HepG2 (cell line): ENCODE data around the gene PTPA. TPM values are rescaled to one million over a fixed set of nuclear protein-coding genes. Genes with fewer than 3 reads are reported as not detected.

Experiments used
- ATAC-seq: fragments of 200-7000 bp; cut with Tn5 transposase; 3 replicates; pipeline ENCODE4 v1.9.1; 2020; ENCODE audit warnings: mild to moderate bottlenecking, moderate library complexity
- BruUV-seq: library from RNA; stranded (reverse); fragments of 400-500 nt; replicated peaks from 2 replicates; lab custom pipeline; 2021; lab: Mats Ljungman, UMichigan
- CTCF ChIA-PET: fragments of 300-600 bp; formaldehyde crosslinking; extraction: SDS; loops from one replicate; lab custom pipeline; 2021; ENCODE audit warnings: low total read pairs, inconsistent platforms, low intra/inter-chr PET ratio; lab: Yijun Ruan, JAX
- POLR2A ChIA-PET: fragments of 350-600 bp; sonication (Branson Sonifier 250); formaldehyde crosslinking; loops from one replicate; lab custom pipeline; 2020; ENCODE audit warnings: antibody characterized with exemption, inconsistent platforms; lab: Yijun Ruan, JAX
- DNase-seq: peaks from one replicate; pipeline ENCODE4 v3.0.0-alpha.2; 2015; ENCODE audit warnings: low spot score
- FAIRE-seq: peaks from 3 replicates; lab custom pipeline; 2011; peaks lifted over from hg19 to GRCh38; lab: Jason Lieb, UNC
- H2AFZ ChIP-seq: one replicate; pipeline ENCODE4 v1.6.1; 2011; ENCODE audit warnings: low read length, inconsistent platforms
- H3K27ac ChIP-seq: fragments of 300-600 bp; 3 replicates; pipeline ENCODE4 v1.8.0; 2011; ENCODE audit warnings: mixed run types, mild to moderate bottlenecking, mixed read lengths, low read length, inconsistent platforms; ENCODE audit not compliant: insufficient read depth; ENCODE audit errors: extremely low read length
- H3K27me3 ChIP-seq, 2 experiments: fragments of 200-600 bp in 1 of 2; 2 replicates in 1 of 2; 3 replicates in 1 of 2; pipeline versions ENCODE4 v1.6.0 to v1.8.0; 2011; ENCODE audit warnings: low read length in 2 of 2, mild to moderate bottlenecking in 2 of 2, moderate library complexity in 2 of 2, inconsistent platforms in 1 of 2; ENCODE audit not compliant: insufficient read depth in 2 of 2, control insufficient read depth in 1 of 2
- H3K36me3 ChIP-seq, 2 experiments: fragments of 200-600 bp in 1 of 2; replicated peaks in 1 of 2; 2 replicates in 1 of 2; 3 replicates in 1 of 2; pipeline versions ENCODE4 v1.5.1 to v1.8.0; 2011; ENCODE audit warnings: low read length in 2 of 2, inconsistent platforms in 1 of 2; ENCODE audit not compliant: insufficient read depth in 2 of 2, control insufficient read depth in 1 of 2
- H3K4me1 ChIP-seq: 2 replicates; pipeline ENCODE4 v1.5.1; 2012; ENCODE audit warnings: low read length, inconsistent platforms; ENCODE audit not compliant: insufficient read depth
- H3K4me2 ChIP-seq: 2 replicates; pipeline ENCODE4 v1.6.0; 2011; ENCODE audit warnings: low read depth, low read length, inconsistent platforms
- H3K4me3 ChIP-seq, 3 experiments: fragments of 200-600 bp in 1 of 3; sonication (generic), shearing (Covaris generic) in 1 of 3; replicated peaks in 1 of 3; 2 replicates each; pipeline ENCODE4 v1.5.1; 2011 to 2016; ENCODE audit warnings: low read length in 3 of 3, inconsistent platforms in 2 of 3, low read depth in 2 of 3, mild to moderate bottlenecking in 2 of 3, control low read depth in 1 of 3, mixed read lengths in 1 of 3; ENCODE audit not compliant: insufficient read depth in 1 of 3
- H3K79me2 ChIP-seq: one replicate; pipeline ENCODE4 v1.6.1; 2011; ENCODE audit warnings: low read length, inconsistent platforms; ENCODE audit not compliant: insufficient read depth
- H3K9ac ChIP-seq: 2 replicates; pipeline ENCODE4 v1.6.0; 2011; ENCODE audit warnings: mild to moderate bottlenecking, low read depth, low read length, inconsistent platforms; ENCODE audit not compliant: insufficient read depth
- H3K9me3 ChIP-seq: 2 replicates; pipeline ENCODE4 v1.5.1; 2012; ENCODE audit warnings: mild to moderate bottlenecking, low read length
- H4K20me1 ChIP-seq: 2 replicates; pipeline ENCODE4 v1.6.0; 2011; ENCODE audit warnings: inconsistent platforms, mild to moderate bottlenecking, low read length, moderate library complexity; ENCODE audit not compliant: insufficient read depth
- CHCHD3 ChIP-seq: sonication (generic); formaldehyde crosslinking; IDR thresholded peaks from 2 replicates; pipeline ENCODE4 v1.8.0; 2022; ENCODE audit warnings: mild to moderate bottlenecking, missing genetic modification reagents, moderate library complexity
- HES4 ChIP-seq: sonication (generic); formaldehyde crosslinking; IDR thresholded peaks from 2 replicates; pipeline ENCODE4 v1.9.0; 2021; ENCODE audit warnings: mild to moderate bottlenecking, missing genetic modification reagents, borderline replicate concordance
- MLXIP ChIP-seq: sonication (generic); formaldehyde crosslinking; IDR thresholded peaks from 2 replicates; pipeline ENCODE4 v1.9.0; 2021; ENCODE audit warnings: missing genetic modification reagents, borderline replicate concordance
- MZF1 ChIP-seq: sonication (generic); formaldehyde crosslinking; IDR thresholded peaks from 2 replicates; pipeline ENCODE4 v1.8.1; 2023; ENCODE audit warnings: mild to moderate bottlenecking, missing genetic modification reagents, borderline replicate concordance
- NRL ChIP-seq: sonication (generic); formaldehyde crosslinking; IDR thresholded peaks from 2 replicates; pipeline ENCODE4 v1.5.0; 2020; ENCODE audit warnings: missing genetic modification reagents, mild to moderate bottlenecking, moderate library complexity, borderline replicate concordance
- PATZ1 ChIP-seq: sonication (generic); formaldehyde crosslinking; IDR thresholded peaks from 2 replicates; pipeline ENCODE4 v1.4.0; 2020; ENCODE audit warnings: missing genetic modification reagents
- TAF15 ChIP-seq: fragments of 200-400 bp; formaldehyde crosslinking; IDR thresholded peaks from one replicate; pipeline ENCODE4 v1.6.1; 2018; ENCODE audit warnings: mild to moderate bottlenecking, low read depth, low read length; ENCODE audit not compliant: poor library complexity, severe bottlenecking
- TBP ChIP-seq: sonication (generic); formaldehyde crosslinking; IDR thresholded peaks from 2 replicates; pipeline ENCODE4 v1.5.0; 2020; ENCODE audit warnings: missing genetic modification reagents
- ZBTB10 ChIP-seq: sonication (generic); formaldehyde crosslinking; IDR thresholded peaks from 2 replicates; pipeline ENCODE4 v1.4.0; 2020; ENCODE audit warnings: missing genetic modification reagents, borderline replicate concordance
- ZNF687 ChIP-seq: sonication (generic); formaldehyde crosslinking; IDR thresholded peaks from 2 replicates; pipeline ENCODE4 v1.5.1; 2020; ENCODE audit warnings: mild to moderate bottlenecking, missing genetic modification reagents, moderate library complexity
- whole genome bisulfite sequencing: methylation state at CpG from one replicate; pipeline ENCODE4 v1.1.6; 2017; ENCODE audit warnings: low lambda C conversion rate; 5-methylcytosine and 5-hydroxymethylcytosine counted together
- in situ Hi-C: cut with HindIII; loops from 2 replicates; pipeline ENCODE4 v1.10.0; 2017; ENCODE audit warnings: low pct_unique_long_range_greater_than_20kb; ENCODE audit not compliant: extremely low pct_ligation_motif_present
- intact Hi-C: fragments of 100-400 bp; cut with micrococcal nuclease; formaldehyde crosslinking; loops from one replicate; pipeline ENCODE4 v1.10.0; 2022; ENCODE audit not compliant: unreplicated experiment
- polyA plus RNA-seq, 8 experiments: library from polyadenylated mRNA; depleted of rRNA in 3 of 8; stranded (reverse) in 7 of 8; unstranded in 1 of 8; fragments of >200 nt; fragmentation: Illumina TruSeq in 4 of 8; extraction: Trizol in 4 of 8; gene quantifications; 2 replicates each; pipeline versions ENCODE4 v1.2.1 to v1.2.3, GENCODE V29; 2011 to 2016; ENCODE audit warnings: low read depth in 4 of 8, missing spikeins in 1 of 8, mixed read lengths in 1 of 8; ENCODE audit not compliant: insufficient read depth in 1 of 8
- total RNA-seq, 5 experiments: library from RNA; depleted of rRNA; stranded (reverse); fragments of >200 nt; fragmentation: Illumina TruSeq; extraction: Trizol; gene quantifications; 2 replicates each; pipeline ENCODE4 v1.2.3, GENCODE V29; 2016; ENCODE audit warnings: low read depth in 1 of 5

PTPA gene
- total and polyA plus RNA-seq, 2 of the 13 experiments (the other 11 are each of a cell fraction or from before 2014, with no cell fraction given), result 79.3 to 105 TPM

GRCh38 chr9:129148463-129149204, 37.4 kb downstream of the PTPA start:
- no peak overlapping the region for H3K4me3 ChIP-seq
- no peak for FAIRE-seq
- WGBS, result 89% methylated on average over 3 of the region's 6 CpGs
- no peak overlapping the region for H3K27ac ChIP-seq
- H2AFZ ChIP-seq, result no peak overlapping the region
- no peak for DNase-seq
- BruUV-seq, result no TSS peak
- ATAC-seq, result no peak
- H3K4me1 ChIP-seq, result peaks cover 22% of the 10 kb centered on the region
- peaks cover 8 to 10% of the 10 kb centered on the region in 2 experiments for H3K36me3 ChIP-seq
- ChIA-PET CTCF (no interaction called here), POLR2A (no interaction called here)
- H3K9me3 ChIP-seq, result no peaks in the 10 kb centered on the region
- H3K9ac ChIP-seq, result no peak overlapping the region
- no peak overlapping the region for H3K4me2 ChIP-seq
- no peaks in the 10 kb centered on the region for H3K79me2 ChIP-seq
- in situ Hi-C loops (no loop called here), intact Hi-C loops (no loop called here)
- no peaks in the 10 kb centered on the region for H4K20me1 ChIP-seq
- H3K27me3 ChIP-seq, result no peaks in the 10 kb centered on the region
- no peak for TF ChIP-seq NRL
- no peak for TF ChIP-seq TAF15
- TF ChIP-seq ZBTB10 (CRISPR knock-in tag), result no peak
- TF ChIP-seq TBP, result no peak
- TF ChIP-seq MZF1 (CRISPR knock-in tag), result no peak
- no peak for TF ChIP-seq PATZ1
- no peak for TF ChIP-seq CHCHD3 (CRISPR knock-in tag)
- TF ChIP-seq ZNF687 (CRISPR knock-in tag), result no peak
- TF ChIP-seq MLXIP (CRISPR knock-in tag), result no peak
- no peak for TF ChIP-seq HES4 (CRISPR knock-in tag)
